Measurements from ENCODE around the gene MYO7A. TPM values are rescaled to one million over a fixed set of nuclear protein-coding genes. Genes with fewer than 3 reads are reported as not detected.

MYO7A gene
- total RNA-seq, 1 donor from 2014 or later = 2.2 TPM

GRCh38 chr11:77115956-77116355, 12.1 kb upstream of the MYO7A start:
- no peak overlapping the region for H3K4me3 Mint-ChIP-seq
- H3K36me3 Mint-ChIP-seq = peaks cover 7% of the 10 kb centered on the region
- no peak overlapping the region for H3K27ac Mint-ChIP-seq
- no peaks in the 10 kb centered on the region for H3K27me3 Mint-ChIP-seq (ENCODE audit: low read depth)
- no peak for TF ChIP-seq CTCF (IDR thresholded peaks at IDR 0.05; ENCODE audit: unreplicated experiment)
- no peaks in the 10 kb centered on the region for H3K9me3 Mint-ChIP-seq
- no peak for DNase-seq (ENCODE audit: low spot score in 2 of 2, unreplicated experiment in 2 of 2)
- peaks cover 1% of the 10 kb centered on the region for H3K4me1 Mint-ChIP-seq

DNA sequence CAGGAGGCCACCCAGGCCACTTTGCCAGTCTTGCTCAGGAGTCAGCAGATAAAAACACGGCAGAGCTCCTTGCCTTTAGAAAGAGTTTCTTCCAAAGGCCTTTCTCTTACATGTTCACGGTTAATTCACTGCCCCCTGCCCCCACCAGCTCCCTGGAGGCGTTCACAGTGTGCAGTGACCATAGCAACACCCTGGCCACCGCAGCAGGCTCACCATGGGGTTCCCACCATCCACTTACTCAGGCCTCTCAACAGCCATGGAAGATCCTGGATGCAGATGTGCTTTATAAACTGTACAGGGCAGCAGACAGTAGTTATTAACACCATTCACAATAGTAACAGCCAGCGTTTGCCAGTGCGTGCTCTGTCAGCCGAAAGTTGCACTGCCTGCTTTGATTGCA, 10.6 kb upstream of the MYO7A start:
- no peaks in the 10 kb centered on the region for H3K9me3 Mint-ChIP-seq
- peaks cover 8% of the 10 kb centered on the region for H3K36me3 Mint-ChIP-seq
- peaks cover 1% of the 10 kb centered on the region for H3K4me1 Mint-ChIP-seq
- no peak for DNase-seq (ENCODE audit: low spot score in 2 of 2, unreplicated experiment in 2 of 2)
- no peak for TF ChIP-seq CTCF (IDR thresholded peaks at IDR 0.05; ENCODE audit: unreplicated experiment)
- H3K27ac Mint-ChIP-seq = no peak overlapping the region
- H3K4me3 Mint-ChIP-seq = no peak overlapping the region
- H3K27me3 Mint-ChIP-seq (ENCODE audit: low read depth) = no peaks in the 10 kb centered on the region

DNA sequence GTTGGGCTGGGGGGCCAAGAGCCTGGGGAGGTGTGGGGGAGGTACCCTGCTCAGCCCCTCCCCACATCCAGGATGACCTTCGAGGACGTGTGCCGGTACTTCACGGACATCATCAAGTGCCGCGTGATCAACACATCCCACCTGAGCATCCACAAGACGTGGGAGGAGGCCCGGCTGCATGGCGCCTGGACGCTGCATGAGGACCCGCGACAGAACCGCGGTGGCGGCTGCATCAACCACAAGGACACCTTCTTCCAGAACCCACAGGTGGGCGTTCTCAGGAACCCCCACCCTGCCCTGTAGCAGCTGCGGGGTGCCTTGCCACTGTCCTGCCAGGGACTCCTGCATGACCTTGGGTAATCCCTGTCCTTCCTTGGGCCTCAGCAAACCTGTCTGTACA, 10.0 kb upstream of the MYO7A start:
- no peak for DNase-seq (ENCODE audit: low spot score in 2 of 2, unreplicated experiment in 2 of 2)
- no peaks in the 10 kb centered on the region for H3K9me3 Mint-ChIP-seq
- H3K27me3 Mint-ChIP-seq (ENCODE audit: low read depth) = no peaks in the 10 kb centered on the region
- H3K36me3 Mint-ChIP-seq = peaks cover 8% of the 10 kb centered on the region
- H3K27ac Mint-ChIP-seq = no peak overlapping the region
- H3K4me1 Mint-ChIP-seq = peaks cover 1% of the 10 kb centered on the region
- no peak for TF ChIP-seq CTCF (IDR thresholded peaks at IDR 0.05; ENCODE audit: unreplicated experiment)
- H3K4me3 Mint-ChIP-seq = no peak overlapping the region

DNA sequence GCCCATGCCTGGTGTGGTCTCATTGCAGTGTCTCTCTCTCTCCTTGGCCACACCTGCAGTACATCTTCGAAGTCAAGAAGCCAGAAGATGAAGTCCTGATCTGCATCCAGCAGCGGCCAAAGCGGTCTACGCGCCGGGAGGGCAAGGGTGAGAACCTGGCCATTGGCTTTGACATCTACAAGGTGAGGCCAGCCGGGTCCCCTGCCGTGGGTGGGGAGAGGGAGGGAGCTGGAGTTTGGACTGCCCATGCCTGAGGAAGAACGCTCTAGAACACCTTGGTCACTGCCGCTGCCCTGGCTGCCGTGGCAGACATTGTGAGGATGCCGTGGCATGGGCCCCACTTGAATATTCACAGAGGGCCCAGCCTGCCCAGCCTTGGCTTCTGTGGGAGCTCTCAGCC, 9.1 kb upstream of the MYO7A start:
- no peak for TF ChIP-seq CTCF (IDR thresholded peaks at IDR 0.05; ENCODE audit: unreplicated experiment)
- H3K27ac Mint-ChIP-seq = no peak overlapping the region
- no peaks in the 10 kb centered on the region for H3K4me1 Mint-ChIP-seq
- H3K9me3 Mint-ChIP-seq = no peaks in the 10 kb centered on the region
- H3K27me3 Mint-ChIP-seq (ENCODE audit: low read depth) = no peaks in the 10 kb centered on the region
- no peak for DNase-seq (ENCODE audit: low spot score in 2 of 2, unreplicated experiment in 2 of 2)
- peaks cover 14% of the 10 kb centered on the region for H3K36me3 Mint-ChIP-seq
- no peak overlapping the region for H3K4me3 Mint-ChIP-seq

- DNase-seq (ENCODE audit: low spot score in 2 of 2, unreplicated experiment in 2 of 2) = no peak
- Mint-ChIP-seq H3K9me3 (no peaks in the 10 kb centered on the region), H3K4me1 (no peaks in the 10 kb centered on the region), H3K36me3 (peaks cover 18% of the 10 kb centered on the region), H3K27ac (no peak overlapping the region), H3K27me3 (ENCODE audit: low read depth) (no peaks in the 10 kb centered on the region), H3K4me3 (no peak overlapping the region)
- no peak for TF ChIP-seq CTCF (IDR thresholded peaks at IDR 0.05; ENCODE audit: unreplicated experiment)
Observed at GRCh38 chr11:77119531-77119936, 8.5 kb upstream of the MYO7A start.

DNA sequence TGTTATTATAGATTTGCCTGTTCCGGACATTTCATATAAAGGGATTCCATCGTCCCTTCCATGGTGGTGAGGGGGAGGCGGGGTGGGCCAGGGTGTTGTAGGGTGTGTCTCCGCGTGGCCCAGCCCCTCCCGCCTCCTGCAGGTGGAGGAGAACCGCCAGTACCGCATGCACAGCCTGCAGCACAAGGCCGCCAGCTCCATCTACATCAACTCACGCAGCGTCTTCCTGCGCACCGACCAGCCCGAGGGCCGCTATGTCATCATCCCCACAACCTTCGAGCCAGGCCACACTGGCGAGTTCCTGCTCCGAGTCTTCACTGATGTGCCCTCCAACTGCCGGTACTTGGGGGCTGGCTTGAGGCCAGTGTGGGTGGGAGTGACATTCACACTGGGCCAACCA, 7.5 kb upstream of the MYO7A start:
- Mint-ChIP-seq H3K4me1 (peaks cover 5% of the 10 kb centered on the region), H3K36me3 (peaks cover 18% of the 10 kb centered on the region), H3K27ac (no peak overlapping the region), H3K4me3 (no peak overlapping the region), H3K9me3 (no peaks in the 10 kb centered on the region), H3K27me3 (ENCODE audit: low read depth) (no peaks in the 10 kb centered on the region)
- no peak for TF ChIP-seq CTCF (IDR thresholded peaks at IDR 0.05; ENCODE audit: unreplicated experiment)
- no peak for DNase-seq (ENCODE audit: low spot score in 2 of 2, unreplicated experiment in 2 of 2)

Data from mesothelial cell of epicardium (in vitro differentiated cells).